SU-DHL-6 (cell line): Measurements from ENCODE around the gene KIFC1.

ENCODE experiments used
- EZH2phosphoT487 ChIP-seq: fragments of 200-600 bp; sonication (generic), shearing (Covaris generic); conservative IDR thresholded peaks from 2 replicates; pipeline ENCODE4 v1.6.1; 2018; ENCODE audit warnings: mild to moderate bottlenecking, antibody characterized with exemption, low read length, moderate library complexity, mixed read lengths
- TF ChIP-seq, protein P1 (sequence below): fragments of 200-600 bp; sonication (generic); IDR thresholded peaks from one replicate; pipeline ENCODE4 v1.5.1; 2017; ENCODE audit warnings: antibody characterized with exemption, mild to moderate bottlenecking, low read length, moderate library complexity; ENCODE audit not compliant: insufficient read depth, poor library complexity, severe bottlenecking

DNA sequence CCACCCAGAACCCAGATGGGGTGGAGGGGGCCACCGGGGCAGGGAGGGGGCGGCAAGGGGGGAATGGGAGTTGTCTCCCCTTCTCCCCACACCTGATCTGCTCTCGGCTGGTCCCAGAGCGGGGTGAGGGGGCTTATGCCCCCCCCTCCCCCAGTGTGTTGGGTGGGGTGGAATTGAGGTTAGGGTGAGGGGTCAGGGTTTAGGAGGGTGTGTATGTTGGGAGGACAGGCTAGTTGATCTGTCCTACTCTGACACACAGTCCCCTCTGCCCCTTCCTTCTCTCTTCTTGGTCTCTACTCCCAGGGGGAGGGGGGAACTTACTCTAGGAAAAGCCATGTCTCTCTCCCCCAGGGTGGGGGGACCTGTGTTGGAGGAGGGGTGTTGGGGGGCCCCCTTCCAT is 60.9 kb downstream of the KIFC1 start:
- TF ChIP-seq, protein P1, sequence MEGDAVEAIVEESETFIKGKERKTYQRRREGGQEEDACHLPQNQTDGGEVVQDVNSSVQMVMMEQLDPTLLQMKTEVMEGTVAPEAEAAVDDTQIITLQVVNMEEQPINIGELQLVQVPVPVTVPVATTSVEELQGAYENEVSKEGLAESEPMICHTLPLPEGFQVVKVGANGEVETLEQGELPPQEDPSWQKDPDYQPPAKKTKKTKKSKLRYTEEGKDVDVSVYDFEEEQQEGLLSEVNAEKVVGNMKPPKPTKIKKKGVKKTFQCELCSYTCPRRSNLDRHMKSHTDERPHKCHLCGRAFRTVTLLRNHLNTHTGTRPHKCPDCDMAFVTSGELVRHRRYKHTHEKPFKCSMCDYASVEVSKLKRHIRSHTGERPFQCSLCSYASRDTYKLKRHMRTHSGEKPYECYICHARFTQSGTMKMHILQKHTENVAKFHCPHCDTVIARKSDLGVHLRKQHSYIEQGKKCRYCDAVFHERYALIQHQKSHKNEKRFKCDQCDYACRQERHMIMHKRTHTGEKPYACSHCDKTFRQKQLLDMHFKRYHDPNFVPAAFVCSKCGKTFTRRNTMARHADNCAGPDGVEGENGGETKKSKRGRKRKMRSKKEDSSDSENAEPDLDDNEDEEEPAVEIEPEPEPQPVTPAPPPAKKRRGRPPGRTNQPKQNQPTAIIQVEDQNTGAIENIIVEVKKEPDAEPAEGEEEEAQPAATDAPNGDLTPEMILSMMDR = no peak
- TF ChIP-seq EZH2phosphoT487 = no peak
